Dedifferentiated amniotic fluid mesenchymal stem cell (primary cell): ENCODE measurements around the gene NFKBIE.

Experiments
- DNase-seq: peaks from one replicate; pipeline ENCODE4 v3.0.0-alpha.2; 2016; ENCODE audit errors: extremely low spot score

The NFKBIE gene

DNA sequence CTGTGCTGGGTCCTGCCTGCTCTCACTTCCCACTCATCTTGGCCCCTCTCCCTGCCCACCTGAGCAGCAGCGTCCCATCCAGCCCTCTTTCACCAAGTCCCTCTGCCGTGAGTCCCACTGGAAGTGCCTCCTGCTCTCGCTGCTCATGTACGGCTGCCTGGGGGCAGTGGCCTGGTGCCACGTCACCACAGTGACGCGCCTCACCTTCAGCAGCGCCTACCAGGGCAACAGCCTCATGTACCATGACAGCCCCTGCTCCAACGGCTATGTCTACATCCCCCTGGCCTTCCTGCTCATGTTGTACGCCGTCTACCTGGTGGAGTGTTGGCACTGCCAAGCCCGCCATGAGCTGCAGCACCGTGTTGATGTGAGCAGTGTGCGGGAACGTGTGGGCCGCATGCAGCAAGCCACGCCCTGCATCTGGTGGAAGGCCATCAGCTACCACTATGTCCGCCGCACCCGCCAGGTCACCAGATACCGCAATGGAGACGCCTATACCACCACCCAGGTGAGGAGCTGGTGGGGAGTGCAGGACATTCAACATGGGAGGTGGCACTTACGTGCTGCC lies 7.7 kb upstream of the NFKBIE start:
- no peak for DNase-seq

DNA sequence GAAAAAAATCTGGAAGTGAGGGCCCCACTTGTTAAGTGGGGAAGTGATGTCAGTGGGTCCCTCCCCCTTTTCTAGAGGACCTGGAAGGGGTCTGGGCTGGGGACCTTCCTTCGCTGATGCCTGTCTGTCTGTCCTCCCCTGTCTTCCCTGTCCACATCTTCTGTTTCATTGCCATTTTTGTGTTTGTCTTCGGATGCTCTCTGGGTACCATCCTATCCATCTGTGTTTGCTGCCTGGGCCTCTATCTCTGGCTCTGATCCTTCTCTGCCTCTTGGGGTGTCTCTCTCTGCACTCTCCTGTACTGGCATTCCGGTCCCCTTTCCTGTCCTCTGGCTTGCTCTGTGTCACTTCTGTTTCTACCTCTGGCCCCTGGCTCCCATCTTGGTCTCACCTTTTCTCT lies 7.2 kb upstream of the NFKBIE start:
- DNase-seq, result no peak

DNA sequence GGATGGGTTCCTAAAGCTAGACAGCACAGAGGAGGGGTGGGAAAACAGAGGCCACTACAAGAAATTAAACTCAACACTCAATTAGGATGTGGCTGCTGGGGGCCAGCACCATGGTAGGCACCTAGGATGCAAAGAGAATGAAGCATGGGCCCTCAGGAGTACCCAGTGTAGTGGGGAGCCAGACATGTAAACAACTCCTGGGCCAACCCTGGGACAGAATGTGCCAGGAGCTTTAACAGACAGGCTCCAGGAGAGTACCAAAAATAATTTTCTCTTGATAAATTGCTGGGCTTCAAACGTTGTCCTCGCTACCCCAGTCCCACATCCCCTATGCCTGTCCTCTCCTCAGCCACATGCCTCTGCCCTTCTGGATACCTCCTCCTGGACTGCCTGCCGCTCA lies 6.6 kb upstream of the NFKBIE start:
- DNase-seq, result no peak

DNA sequence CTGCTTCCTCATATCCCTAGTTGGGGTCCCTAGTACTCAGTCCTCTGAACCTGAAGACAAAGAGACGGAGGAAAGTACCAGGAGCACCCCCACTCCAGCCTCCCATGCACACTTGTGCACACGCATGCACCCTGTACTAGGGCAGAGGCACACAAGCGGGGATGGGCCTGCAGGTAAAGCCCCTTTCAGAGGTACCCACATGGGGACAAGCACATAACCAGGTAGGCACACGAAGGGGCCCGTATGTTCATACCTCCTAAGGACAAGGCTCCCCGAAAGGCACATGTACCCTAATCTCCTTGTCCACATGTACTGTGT lies 6.0 kb upstream of the NFKBIE start:
- no peak for DNase-seq

DNA sequence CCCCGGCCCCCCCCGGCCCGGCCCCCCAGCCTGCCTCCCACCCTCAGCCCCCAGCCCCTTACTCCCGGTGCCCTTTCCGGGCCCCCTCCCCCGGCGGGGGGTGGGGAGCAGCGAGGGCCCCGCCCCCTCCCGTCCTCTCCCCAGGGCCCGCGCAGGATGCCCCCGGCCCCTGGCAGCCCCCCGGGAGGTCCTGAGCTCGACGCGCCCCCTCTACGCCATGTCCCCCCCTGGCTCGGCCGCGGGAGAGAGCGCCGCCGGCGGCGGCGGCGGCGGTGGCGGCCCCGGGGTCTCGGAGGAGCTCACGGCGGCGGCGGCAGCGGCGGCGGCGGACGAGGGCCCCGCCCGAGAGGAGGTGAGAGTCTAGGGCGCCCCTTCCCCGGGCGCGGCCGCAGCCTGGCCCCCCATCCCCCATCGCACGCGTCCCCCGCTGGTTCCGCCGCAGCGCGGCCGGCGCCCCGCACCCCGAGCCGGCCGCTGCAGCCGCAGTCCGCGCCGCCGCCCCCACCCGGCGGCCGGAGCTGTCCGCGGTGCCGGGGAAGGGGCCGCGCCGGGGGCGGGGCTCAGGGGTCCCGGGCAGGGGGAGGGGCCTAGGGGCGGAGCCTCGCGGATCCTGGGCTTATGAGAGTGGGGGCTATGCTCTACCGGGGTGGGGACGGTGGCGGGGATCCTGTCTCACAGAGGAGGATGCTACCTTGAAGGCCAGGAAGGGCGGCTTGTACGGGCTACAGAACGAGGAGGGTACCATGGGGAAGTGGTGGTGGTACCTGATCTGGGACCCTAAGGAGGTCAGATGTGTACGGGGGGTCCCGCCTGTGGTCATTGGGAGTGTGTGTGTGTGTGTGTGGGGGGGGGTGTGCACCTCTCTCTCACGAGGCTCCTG lies 5.4 kb upstream of the NFKBIE start:
- DNase-seq, result no peak

DNA sequence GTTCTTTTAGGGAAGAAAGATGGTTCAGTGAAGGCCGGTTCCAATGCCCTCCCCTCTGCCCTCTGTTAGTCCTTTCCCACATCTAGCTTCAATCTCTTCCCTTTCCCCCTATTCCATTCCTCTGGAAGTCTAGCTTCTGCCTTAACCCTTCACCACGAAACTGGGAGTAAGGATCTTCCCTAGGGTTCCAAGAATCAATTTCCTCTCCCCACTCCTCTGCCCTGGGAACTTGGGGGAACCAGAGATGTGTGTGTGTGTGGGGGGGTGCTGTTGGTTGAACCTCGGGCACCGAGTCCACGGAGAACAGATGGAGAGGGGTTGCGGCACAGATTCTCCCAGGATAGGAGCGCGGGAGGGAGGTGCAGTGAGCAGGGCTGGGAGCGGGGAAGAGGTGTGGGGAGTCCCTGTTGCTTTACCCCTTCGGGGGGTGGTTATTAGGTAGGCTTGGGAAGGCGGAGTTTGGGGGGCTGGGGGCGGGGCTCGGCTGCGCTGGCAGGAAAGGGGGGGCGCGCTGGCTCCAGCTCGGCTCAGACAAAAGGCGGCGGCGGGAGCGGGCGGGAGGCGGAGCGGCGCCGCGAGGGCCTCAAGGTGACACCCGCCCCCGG lies 4.7 kb upstream of the NFKBIE start, which contains the start of gene TMEM151B:
Gene TMEM151B (plus strand): TSS at position 530 of the 605 bp plus-strand sequence. CDS start 293 bp downstream, outside the sequence.
- DNase-seq, result no peak

DNA sequence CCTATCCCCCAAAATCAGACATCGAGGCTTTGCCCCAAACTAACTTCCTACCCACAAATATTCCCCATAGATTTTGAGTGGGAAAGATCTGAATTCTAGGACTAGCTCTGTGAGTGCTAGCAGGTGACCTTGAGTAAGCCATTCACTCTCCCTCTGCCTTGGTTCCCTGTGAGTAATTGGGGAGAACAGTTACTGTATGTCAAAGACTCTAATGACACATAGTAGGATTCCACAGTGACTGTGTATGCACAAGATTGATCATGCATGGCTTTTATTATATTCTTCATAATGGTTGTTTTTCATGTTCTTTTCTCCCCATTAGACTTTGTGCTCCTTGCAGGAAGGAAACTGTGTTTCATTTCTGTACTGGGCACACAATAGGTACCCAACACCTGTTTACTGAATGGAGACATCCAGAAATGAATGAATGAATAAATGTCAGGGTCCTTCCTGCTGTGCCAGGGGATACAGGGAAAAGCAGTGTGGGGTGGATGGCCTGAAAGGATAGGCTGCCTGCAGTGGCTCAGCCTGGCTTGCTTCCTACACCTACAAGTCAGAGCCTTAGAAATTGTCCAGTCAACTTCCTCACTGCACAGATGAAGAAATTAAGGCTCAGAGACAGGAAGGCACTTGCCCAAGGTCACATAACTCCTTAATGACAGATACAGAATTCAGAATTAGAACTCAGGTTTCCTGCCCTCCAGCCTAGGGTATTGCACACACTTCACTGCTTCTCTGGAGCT lies 4.0 kb upstream of the NFKBIE start:
- DNase-seq, result no peak

DNA sequence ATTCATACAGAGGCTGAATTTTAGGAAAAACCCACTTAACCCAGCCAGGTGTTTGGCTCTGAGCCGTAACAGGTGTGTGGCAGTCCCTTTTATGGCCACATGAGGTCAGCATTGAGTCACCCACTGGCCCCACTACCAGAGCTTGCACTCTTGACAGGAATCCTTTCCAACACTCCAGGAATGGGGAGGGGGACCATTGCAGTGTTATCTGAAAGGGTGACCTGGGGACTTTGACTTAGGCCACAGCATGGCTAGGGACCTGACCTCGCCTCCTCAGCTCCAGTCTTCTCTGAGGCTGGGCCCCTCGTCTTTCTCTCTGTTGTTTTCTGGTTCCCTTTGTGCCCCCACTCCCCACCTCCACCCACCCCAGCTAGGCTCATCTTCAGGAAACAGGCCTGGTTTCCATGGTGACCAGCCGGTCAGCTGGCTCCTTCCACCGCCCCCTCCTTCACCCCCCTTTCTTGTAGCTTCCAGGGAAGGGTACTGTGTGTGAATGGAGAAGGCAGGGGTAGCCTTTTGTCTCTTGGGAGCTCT lies 2.8 kb upstream of the NFKBIE start:
- no peak for DNase-seq

DNA sequence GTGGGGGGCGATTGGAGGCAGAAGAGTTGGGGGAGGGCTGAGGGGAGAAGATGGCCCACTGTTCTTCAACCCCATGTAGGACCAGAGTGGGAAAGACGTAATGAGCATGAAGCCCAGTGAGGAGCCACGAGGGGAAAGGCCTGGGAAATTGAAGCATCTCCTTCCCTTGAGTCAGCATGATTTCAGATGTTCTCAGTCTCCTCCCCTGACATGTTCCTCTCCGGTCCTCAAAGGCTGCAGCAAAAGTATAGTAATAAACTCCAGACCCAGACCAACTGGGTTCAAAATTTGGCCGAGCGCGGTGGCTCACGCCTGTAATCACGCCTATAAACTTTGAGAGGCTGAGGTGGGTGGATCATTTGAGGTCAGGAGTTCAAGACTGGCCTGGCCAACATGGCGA lies 1.9 kb upstream of the NFKBIE start:
- DNase-seq, result no peak

DNA sequence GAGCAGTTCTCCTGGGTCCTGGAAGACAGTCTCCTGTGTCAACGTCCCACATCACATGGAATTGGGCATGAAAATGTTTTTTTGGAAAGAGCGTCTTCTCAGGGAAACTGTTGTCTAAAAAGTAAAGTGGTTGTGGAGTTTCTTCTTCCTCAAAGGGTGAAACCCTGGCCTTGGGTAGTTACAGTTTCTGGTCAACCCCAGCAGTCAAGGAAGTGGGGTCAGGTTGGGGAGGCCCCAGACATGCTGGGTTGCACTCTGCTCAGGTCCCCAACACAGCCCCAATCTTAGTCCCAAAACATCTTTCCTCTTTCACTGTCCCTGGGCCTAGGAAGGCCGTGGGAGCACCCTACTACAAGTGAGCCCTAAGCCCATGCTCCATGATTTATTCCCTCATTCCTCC lies 996 bp upstream of the NFKBIE start:
- no peak for DNase-seq

DNA sequence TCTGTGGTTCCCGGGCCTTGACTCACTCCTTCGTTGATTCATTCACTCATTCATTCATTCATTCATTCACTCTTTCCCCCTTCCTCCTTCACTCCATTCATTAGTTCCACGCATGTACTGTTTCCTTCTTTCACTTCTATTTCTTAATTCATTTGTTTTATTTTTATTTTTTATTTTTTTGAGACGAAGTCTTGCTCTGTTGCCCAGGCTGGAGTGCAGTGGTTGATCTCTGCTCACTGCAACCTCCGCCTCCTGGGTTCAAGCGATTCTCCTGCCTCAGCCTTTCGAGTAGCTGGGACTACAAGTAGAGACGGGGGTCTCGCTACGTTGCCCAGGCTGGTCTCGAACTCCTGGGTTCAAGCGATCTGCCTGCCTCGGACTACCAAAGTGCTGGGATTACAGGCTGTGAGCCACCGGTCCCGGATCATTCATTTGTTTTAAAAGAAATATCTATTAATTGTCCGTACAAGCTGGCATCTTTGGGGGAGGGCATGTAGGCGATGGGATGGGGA lies 427 bp upstream of the NFKBIE start:
- DNase-seq, result no peak

DNA sequence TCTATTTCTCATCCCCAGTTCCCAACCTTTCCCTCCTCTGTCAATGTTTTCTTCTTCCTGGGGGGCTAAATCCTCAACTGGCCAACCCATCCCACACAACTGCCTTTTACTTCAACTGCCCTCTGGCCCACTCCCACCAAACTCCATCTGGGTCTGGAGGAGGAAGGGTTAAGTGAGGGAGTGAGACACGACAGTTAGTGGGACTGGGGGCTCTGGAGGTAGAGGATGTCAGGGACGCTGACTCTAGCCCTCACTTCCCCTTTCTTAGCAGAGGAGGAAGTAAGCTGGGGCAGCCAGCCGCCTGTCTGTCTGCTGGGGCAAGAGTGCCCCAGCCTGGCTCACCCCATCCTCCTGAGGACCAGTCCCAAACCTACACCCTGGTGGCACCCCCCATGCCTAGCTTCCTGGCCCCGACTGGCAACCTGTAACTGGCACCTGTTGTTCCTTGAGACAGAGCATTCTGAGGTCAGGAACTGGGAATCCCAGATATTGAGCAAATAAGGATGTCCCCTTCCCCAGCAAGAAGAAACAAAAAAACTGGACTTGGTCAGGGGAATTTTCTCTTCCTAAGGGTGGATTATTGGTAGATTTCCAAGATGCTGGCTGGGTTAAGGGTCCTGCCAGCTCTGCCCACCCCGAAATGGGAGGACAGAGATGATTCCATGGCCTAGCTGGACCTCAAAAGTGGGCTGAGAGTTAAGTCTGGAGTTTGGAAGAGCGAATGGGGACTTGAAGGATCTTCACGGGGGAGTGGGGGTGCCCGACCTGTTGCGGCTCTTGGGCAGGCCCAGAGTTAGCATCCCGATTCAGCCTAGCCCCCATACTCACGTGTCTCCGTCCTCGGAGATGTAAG lies 971 bp downstream of the NFKBIE start:
- DNase-seq, result no peak

DNA sequence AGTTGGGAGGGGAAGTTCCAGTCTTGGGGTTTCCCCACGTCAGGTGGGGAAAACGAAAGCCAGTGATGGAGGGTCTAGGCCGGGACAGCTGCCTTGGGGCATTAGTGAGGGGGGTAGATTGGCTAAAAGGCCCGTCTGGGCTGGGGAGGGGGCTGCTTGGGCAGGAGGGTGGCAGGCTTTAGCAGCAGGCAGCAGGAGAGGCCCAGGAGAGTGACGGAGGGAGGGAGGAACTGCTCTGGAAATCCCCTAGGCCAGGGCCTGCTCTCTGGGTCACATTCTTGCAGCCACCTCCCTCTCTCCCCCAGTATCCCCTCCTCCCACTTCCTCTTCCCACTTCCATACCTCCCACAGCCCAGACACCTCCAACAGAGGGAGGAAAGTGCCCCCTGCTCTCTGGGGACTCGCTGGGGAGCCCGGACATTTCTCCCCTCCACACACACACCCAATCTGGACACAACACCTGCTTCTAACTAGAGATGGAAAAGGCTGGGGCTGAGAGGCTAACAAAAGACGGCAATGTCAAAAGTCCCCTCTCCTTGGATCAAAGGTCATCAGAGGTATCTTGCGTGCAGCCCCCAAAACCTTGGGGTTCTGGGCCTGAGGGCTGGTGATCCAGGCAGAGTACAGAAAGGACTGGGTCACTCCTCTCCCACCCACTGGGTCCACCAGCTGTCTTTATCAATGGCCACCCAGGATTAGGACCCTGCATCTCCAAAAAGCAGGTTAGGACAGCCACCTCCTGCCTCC lies 1.8 kb downstream of the NFKBIE start:
- DNase-seq, result no peak

DNA sequence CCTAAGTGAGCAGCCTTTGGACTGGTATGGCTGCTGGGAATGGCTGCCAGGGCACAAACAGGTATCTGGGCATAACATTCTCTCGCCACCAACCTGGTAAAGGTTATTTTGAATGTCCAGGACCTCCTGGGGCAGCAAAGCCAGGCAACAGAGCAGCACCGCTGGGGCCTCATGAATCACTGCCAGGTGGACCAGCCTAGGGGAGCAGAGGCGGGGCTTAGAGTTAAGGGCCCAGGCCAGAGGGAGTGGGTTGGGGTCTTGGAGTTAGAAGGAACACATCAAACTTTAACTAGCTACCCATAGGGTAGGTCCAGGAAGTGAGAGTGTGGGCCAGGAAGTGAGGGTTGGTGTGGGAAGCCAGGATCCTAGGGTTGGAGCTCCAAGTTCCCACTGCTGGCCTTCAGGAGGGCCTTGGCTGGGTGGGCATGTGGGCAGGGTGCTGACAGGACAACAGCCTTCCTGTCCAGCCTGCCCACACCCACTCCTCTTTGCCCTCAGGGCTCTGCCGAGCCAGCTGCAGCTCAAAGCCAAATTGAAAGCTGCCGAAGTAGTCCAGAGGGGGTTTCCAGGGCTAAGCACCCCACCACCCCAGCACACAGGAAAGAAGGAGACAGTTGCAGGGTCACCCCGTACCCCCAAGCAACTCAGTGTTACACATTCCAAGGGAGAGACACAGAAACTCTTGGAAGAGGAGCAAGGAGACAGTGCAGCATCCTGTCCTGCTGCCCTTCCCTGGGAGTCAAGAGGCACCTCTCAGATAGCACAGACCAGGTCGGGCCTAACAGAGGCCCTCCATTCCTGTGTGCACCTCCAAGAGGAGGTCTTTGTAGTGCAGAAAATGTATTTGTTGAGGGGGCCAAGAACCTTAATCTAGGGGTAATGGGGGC lies 2.6 kb downstream of the NFKBIE start:
- no peak for DNase-seq

DNA sequence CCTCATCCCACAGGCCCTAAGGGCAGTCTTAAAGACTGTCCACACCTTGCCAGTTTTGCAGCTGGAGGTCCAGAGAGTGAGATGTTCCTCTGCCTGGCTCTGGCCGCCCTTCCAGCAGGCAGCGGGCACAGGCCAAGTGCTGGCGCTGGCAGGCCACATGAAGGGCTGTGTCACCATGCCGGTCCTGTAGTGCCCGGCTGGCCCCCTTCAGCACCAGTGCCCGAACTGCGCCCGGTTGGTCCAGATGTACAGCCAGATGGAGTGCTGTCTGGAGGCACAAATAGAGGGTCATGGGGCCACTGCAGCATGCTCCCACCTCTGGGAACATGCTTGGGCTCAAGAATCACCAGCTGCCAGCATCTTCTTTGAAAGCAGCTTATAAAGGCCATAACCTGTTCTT lies 3.8 kb downstream of the NFKBIE start:
- DNase-seq, result no peak

DNA sequence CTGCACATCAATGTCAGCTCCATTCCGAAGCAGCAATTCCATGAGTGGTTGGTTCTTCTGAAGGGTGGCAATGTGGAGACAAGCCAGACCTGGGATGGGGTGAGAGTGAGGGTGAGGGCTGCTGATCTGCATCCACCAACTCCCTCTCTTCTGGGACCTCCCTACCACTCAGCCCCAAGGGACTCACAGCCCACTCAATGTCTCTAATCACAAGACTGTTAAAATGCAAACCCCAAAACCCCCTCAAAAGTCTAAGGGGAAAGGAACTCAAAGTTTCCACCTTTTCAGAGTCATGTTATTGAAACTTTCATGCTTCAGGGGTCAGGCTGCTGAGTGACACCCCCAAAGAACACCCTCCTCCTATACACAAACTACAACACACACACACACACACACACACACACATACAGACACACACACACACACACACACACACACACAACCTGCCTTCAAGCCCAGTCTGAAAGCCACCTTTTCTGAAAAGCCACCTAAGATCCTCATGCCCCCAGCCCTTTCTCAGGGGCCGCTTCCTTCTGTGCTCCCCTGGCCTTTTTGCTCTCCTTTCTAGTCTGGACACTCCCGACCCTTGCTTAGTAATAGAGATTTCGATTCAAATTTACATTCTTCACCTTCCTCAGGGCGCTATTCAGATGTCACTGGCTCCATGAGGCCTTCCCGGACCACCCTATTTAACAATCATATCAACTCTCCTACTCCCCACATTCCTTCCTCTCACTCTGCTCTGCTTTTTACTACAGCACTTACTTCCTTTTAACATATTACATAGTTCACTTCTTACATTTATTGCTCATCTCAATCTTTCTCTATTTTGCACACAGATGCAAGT lies 4.7 kb downstream of the NFKBIE start:
- DNase-seq, result no peak

DNA sequence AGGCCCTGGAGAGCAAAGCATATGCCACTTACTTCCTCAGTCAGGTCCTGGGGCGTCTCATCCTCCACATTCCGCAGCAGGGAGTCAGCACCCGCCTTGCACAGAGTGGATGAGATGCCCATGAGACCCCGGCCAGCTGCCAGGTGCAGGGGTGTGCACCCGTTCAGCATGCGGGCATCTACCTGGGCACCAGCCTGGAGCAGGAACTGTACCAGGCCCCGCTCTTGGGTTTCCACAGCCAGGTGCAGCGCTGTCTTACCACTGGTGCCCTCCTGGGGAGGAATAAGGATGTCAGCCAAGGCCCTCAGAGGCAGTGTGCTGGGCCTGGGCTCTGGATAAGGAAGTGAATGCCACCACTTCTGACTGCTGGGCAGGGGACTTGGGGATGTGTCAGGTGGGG lies 5.3 kb downstream of the NFKBIE start:
- no peak for DNase-seq

DNA sequence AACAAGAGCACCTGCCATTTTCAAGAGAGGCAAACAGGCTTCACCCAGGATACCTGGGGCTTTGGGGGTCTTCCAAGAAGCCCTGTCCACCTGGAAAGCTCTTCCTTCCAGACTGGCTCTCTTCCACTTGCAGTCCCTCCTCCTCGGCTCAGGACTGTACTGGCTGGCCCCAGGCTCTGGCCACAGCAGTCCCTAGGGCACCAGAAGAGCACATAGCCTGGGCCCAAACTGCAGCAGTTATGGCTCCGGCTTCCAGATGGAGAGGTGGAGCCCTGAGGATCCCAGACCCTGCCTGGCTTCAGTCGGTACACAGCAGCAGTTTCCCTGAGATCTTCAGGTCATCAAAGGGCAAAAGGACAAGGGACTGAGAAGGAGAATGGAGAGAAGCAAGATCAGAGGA lies 6.4 kb downstream of the NFKBIE start:
- DNase-seq, result no peak
